OCI-LY1 (cell line): ENCODE data around the gene CYGB.

Experiments
- H2AFZ ChIP-seq: fragments of 200-600 bp; sonication (generic), shearing (Covaris generic); 2 replicates; pipeline ENCODE4 v1.6.0; 2014; ENCODE audit warnings: antibody characterized with exemption, mild to moderate bottlenecking, low read length
- H3F3A ChIP-seq: fragments of 200-600 bp; sonication (generic), shearing (Covaris generic); 2 replicates; pipeline ENCODE4 v1.6.0; 2014; ENCODE audit warnings: mild to moderate bottlenecking, antibody characterized with exemption, low read length, moderate library complexity; ENCODE audit not compliant: insufficient read depth
- H3K27ac ChIP-seq: fragments of 200-600 bp; sonication (generic); 2 replicates; pipeline ENCODE4 v1.5.1; 2014; ENCODE audit warnings: low read length, mixed run types, mild to moderate bottlenecking, low read depth; ENCODE audit not compliant: poor library complexity, severe bottlenecking
- H3K27me3 ChIP-seq: fragments of 200-600 bp; sonication (generic); 2 replicates; pipeline ENCODE4 v1.6.0; 2014; ENCODE audit warnings: antibody characterized with exemption, mild to moderate bottlenecking, low read length, moderate library complexity; ENCODE audit not compliant: insufficient read depth
- H3K36me3 ChIP-seq: fragments of 200-600 bp; sonication (generic); 2 replicates; pipeline ENCODE4 v1.6.1; 2014; ENCODE audit warnings: mild to moderate bottlenecking, antibody characterized with exemption, low read length, moderate library complexity, mixed read lengths; ENCODE audit not compliant: insufficient read depth
- H3K4me1 ChIP-seq: fragments of 200-600 bp; sonication (generic); 2 replicates; pipeline ENCODE4 v1.5.1; 2014; ENCODE audit warnings: mild to moderate bottlenecking, low read length, moderate library complexity; ENCODE audit not compliant: insufficient read depth, severe bottlenecking
- H3K4me2 ChIP-seq: fragments of 200-600 bp; sonication (generic), shearing (Covaris generic); 2 replicates; pipeline ENCODE4 v1.6.1; 2014; ENCODE audit warnings: low read length
- H3K4me3 ChIP-seq: fragments of 200-600 bp; sonication (generic); 2 replicates; pipeline ENCODE4 v1.5.1; 2014; ENCODE audit warnings: low read length, low read depth, mild to moderate bottlenecking, mixed read lengths; ENCODE audit not compliant: poor library complexity, severe bottlenecking
- H3K79me2 ChIP-seq: fragments of 200-600 bp; shearing (Covaris generic); 2 replicates; pipeline ENCODE4 v1.6.1; 2016; ENCODE audit warnings: mixed run types, low read length, mixed read lengths; ENCODE audit not compliant: insufficient read depth
- H3K9ac ChIP-seq: fragments of 200-600 bp; sonication (generic), shearing (Covaris generic); 2 replicates; pipeline ENCODE4 v1.6.1; 2014; ENCODE audit warnings: mild to moderate bottlenecking, low read length, mixed read lengths
- H3K9me2 ChIP-seq: fragments of 200-600 bp; sonication (generic), shearing (Covaris generic); 2 replicates; pipeline ENCODE4 v1.6.1; 2014; ENCODE audit warnings: low read depth, mild to moderate bottlenecking, low read length, mixed read lengths
- H3K9me3 ChIP-seq: fragments of 200-600 bp; shearing (Covaris generic); 2 replicates; pipeline ENCODE4 v1.6.1; 2014; ENCODE audit warnings: low read length, mixed read lengths
- H4K20me1 ChIP-seq: fragments of 200-600 bp; sonication (generic), shearing (Covaris generic); 2 replicates; pipeline ENCODE4 v1.6.0; 2016; ENCODE audit warnings: mild to moderate bottlenecking, low read length; ENCODE audit not compliant: insufficient read depth
- EZH2 ChIP-seq: fragments of 200-600 bp; sonication (generic), shearing (Covaris generic); IDR thresholded peaks from 2 replicates; pipeline ENCODE4 v1.8.0; 2017; ENCODE audit warnings: borderline replicate concordance, mixed run types, mild to moderate bottlenecking, antibody characterized with exemption, low read length, moderate library complexity, mixed read lengths
- TF ChIP-seq, protein P1 (sequence below): fragments of 200-600 bp; sonication (generic), shearing (Covaris generic); IDR thresholded peaks from 2 replicates; pipeline ENCODE4 v1.5.1; 2017; ENCODE audit warnings: mild to moderate bottlenecking, antibody characterized with exemption, low read length, moderate library complexity, mixed read lengths

CYGB gene

DNA sequence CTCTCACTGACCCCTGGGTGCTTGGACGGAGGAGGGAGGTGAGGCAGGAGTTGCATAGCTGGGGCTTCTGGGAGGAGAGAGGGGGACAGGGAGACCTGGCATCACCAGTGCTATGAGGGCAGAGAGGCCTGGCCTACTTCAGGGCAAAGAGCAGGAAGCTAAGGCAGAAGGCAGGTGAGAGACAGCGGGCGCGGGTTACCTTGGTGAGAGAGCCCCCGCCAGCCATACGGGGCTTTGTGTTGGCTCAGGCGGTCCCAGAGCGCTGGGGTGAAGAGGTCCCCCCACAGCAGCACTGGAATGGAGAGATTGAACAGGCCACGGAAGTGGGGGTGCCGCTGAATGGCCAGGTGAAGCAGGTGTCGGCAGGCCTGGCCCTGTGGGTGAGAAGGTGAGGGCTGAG lies 36.7 kb upstream of the CYGB start:
- no peaks in the 10 kb centered on the region for H3K4me1 ChIP-seq
- no peak overlapping the region for H3K27ac ChIP-seq
- no peak overlapping the region for H3K4me2 ChIP-seq
- no peak overlapping the region for H3K4me3 ChIP-seq
- no peaks in the 10 kb centered on the region for H3K79me2 ChIP-seq
- no peak overlapping the region for H3K9ac ChIP-seq
- no peaks in the 10 kb centered on the region for H3F3A ChIP-seq
- H2AFZ ChIP-seq, result no peak overlapping the region
- H3K27me3 ChIP-seq, result no peaks in the 10 kb centered on the region; the same call in 1 of the 2 replicates
- TF ChIP-seq, protein P1, sequence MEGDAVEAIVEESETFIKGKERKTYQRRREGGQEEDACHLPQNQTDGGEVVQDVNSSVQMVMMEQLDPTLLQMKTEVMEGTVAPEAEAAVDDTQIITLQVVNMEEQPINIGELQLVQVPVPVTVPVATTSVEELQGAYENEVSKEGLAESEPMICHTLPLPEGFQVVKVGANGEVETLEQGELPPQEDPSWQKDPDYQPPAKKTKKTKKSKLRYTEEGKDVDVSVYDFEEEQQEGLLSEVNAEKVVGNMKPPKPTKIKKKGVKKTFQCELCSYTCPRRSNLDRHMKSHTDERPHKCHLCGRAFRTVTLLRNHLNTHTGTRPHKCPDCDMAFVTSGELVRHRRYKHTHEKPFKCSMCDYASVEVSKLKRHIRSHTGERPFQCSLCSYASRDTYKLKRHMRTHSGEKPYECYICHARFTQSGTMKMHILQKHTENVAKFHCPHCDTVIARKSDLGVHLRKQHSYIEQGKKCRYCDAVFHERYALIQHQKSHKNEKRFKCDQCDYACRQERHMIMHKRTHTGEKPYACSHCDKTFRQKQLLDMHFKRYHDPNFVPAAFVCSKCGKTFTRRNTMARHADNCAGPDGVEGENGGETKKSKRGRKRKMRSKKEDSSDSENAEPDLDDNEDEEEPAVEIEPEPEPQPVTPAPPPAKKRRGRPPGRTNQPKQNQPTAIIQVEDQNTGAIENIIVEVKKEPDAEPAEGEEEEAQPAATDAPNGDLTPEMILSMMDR, result no peak
- no peak for TF ChIP-seq EZH2
- no peaks in the 10 kb centered on the region for H3K9me2 ChIP-seq
- H3K36me3 ChIP-seq, result no peaks in the 10 kb centered on the region
- H4K20me1 ChIP-seq, result no peaks in the 10 kb centered on the region
- H3K9me3 ChIP-seq, result no peaks in the 10 kb centered on the region

DNA sequence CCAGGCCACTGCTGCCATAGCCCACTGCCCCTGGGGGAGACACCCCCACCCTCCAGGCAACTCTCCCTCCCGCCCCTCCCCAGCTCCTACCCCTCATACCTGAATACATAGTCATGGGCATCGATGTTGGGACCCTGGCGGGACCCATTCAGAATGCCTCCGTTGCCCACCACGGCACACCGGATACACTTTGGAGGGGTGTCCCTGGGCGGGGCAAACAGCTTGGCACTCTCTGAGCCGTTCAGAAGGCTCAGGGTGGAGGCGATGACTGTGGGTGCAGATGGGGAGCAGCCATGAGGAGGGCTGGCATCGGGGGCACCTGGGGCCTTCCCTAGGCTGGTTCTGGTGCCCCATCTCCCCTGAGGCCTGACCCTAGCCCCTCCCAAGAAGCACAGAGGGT lies 35.6 kb upstream of the CYGB start:
- no peaks in the 10 kb centered on the region for H3F3A ChIP-seq
- TF ChIP-seq, protein P1, result no peak
- TF ChIP-seq EZH2, result no peak
- H3K9me3 ChIP-seq, result no peaks in the 10 kb centered on the region
- H3K4me1 ChIP-seq, result no peaks in the 10 kb centered on the region
- H3K27ac ChIP-seq, result no peak overlapping the region
- no peaks in the 10 kb centered on the region for H3K9me2 ChIP-seq
- H4K20me1 ChIP-seq, result no peaks in the 10 kb centered on the region
- no peak overlapping the region for H3K9ac ChIP-seq
- no peak overlapping the region for H3K4me3 ChIP-seq
- no peaks in the 10 kb centered on the region for H3K36me3 ChIP-seq
- no peaks in the 10 kb centered on the region; the same call in 1 of the 2 replicates for H3K27me3 ChIP-seq
- no peak overlapping the region for H3K4me2 ChIP-seq
- no peaks in the 10 kb centered on the region for H3K79me2 ChIP-seq
- H2AFZ ChIP-seq, result no peak overlapping the region

DNA sequence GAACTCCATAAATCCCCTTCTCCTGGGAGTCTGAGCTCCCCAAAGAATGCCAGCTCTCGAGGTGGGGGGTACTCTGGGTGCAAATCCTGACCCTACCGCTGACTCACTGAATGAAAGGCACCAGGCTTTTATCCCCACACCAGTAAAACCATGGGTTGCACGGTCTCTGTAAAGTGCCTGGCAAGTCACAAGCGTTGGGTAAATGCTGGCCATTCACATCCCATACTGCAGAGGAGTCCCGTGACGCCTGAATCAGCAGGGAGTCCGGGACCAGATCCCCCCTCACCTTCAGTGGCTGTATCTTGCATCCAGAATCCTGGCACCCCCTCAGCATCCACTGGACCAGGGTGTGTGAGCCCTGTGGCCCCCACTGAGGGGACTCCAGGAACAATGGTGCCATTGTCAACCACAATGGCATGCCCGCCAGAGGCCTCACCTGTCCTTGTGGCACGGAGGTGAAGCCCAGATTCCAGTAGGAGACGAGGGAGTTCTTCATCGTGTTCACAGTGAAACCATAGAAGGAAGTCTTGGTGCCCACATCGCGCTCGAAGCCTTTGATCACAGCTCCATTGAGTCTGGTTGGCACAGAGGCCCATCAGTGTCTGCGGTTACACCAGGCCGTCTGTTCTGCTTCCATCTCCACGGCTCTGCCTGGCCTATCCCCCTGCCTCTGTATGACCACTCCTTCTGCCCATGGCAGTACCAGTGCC lies 34.8 kb upstream of the CYGB start:
- Histone ChIP-seq H3F3A (no peaks in the 10 kb centered on the region), H3K4me2 (no peak overlapping the region), H3K9me3 (no peaks in the 10 kb centered on the region), H4K20me1 (no peaks in the 10 kb centered on the region), H3K36me3 (no peaks in the 10 kb centered on the region), H3K9ac (no peak overlapping the region), H3K4me1 (peaks cover 7% of the 10 kb centered on the region), H2AFZ (no peak overlapping the region), H3K27ac (no peak overlapping the region), H3K79me2 (no peaks in the 10 kb centered on the region), H3K27me3 (no peaks in the 10 kb centered on the region; the same call in 1 of the 2 replicates), H3K4me3 (no peak overlapping the region), H3K9me2 (no peaks in the 10 kb centered on the region)
- TF ChIP-seq EZH2, result no peak
